Tibial nerve (tissue), 4 donors: ENCODE results near the gene STYXL2.

Experiments used
- EP300 ChIP-seq, 2 donors: sonication (generic); formaldehyde crosslinking; IDR thresholded peaks; one replicate each; pipeline ENCODE4 v1.6.1; 2017; ENCODE audit warnings: antibody characterized with exemption in 2 of 2, mild to moderate bottlenecking in 1 of 2
- POLR2A ChIP-seq, 2 donors: fragments of 450-650 bp; IDR thresholded peaks; one replicate each; pipeline ENCODE4 v1.6.1; 2017; ENCODE audit warnings: antibody characterized with exemption in 2 of 2, mild to moderate bottlenecking in 2 of 2, moderate library complexity in 2 of 2
- TF ChIP-seq, protein P1 (sequence below), 5 experiments: fragments of 200-600 bp in 3 of 5; fragments of 450-650 bp in 2 of 5; sonication (generic) in 3 of 5; IDR thresholded peaks; one replicate each; pipeline ENCODE4 v1.5.1; 2016 to 2019; ENCODE audit warnings: antibody characterized with exemption in 5 of 5, mild to moderate bottlenecking in 3 of 5, moderate library complexity in 2 of 5

GRCh38 chr1:167122121-167122480 is 28.2 kb downstream of the STYXL2 start:
- TF ChIP-seq POLR2A (IDR thresholded peaks at IDR 0.05) (no peak), EP300 (IDR thresholded peaks at IDR 0.05) (no peak)
- TF ChIP-seq, protein P1, sequence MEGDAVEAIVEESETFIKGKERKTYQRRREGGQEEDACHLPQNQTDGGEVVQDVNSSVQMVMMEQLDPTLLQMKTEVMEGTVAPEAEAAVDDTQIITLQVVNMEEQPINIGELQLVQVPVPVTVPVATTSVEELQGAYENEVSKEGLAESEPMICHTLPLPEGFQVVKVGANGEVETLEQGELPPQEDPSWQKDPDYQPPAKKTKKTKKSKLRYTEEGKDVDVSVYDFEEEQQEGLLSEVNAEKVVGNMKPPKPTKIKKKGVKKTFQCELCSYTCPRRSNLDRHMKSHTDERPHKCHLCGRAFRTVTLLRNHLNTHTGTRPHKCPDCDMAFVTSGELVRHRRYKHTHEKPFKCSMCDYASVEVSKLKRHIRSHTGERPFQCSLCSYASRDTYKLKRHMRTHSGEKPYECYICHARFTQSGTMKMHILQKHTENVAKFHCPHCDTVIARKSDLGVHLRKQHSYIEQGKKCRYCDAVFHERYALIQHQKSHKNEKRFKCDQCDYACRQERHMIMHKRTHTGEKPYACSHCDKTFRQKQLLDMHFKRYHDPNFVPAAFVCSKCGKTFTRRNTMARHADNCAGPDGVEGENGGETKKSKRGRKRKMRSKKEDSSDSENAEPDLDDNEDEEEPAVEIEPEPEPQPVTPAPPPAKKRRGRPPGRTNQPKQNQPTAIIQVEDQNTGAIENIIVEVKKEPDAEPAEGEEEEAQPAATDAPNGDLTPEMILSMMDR (IDR thresholded peaks at IDR 0.05), result no peak
